SK-N-SH (cell line): ENCODE measurements around the gene IL12A. TPM values are rescaled to one million over a fixed set of nuclear protein-coding genes. Genes with fewer than 3 reads are reported as not detected.

Experiments
- CTCF ChIA-PET: fragments of 300-600, 350-600 bp; formaldehyde crosslinking; extraction: SDS; loops from one replicate; lab custom pipeline; 2021; lab: Yijun Ruan, JAX
- POLR2A ChIA-PET: fragments of 350-600 bp; sonication (Branson Sonifier 250); formaldehyde crosslinking; extraction: SDS; loops from one replicate; lab custom pipeline; 2020; ENCODE audit warnings: antibody characterized with exemption, inconsistent platforms; lab: Yijun Ruan, JAX
- DNase-seq: peaks from one replicate; pipeline ENCODE4 v3.0.0; 2012
- H2AFZ ChIP-seq: fragments of 200-600 bp; sonication (generic); 2 replicates; pipeline ENCODE4 v1.8.1; 2016; ENCODE audit warnings: antibody characterized with exemption, mild to moderate bottlenecking, low read depth
- H3F3A ChIP-seq: fragments of 200-600 bp; sonication (generic); replicated peaks from 2 replicates; pipeline ENCODE3; 2016; ENCODE audit warnings: antibody characterized with exemption, mild to moderate bottlenecking; ENCODE audit not compliant: insufficient read depth
- H3K27ac ChIP-seq, 2 experiments: fragments of 200-500 bp in 1 of 2; fragments of 200-600 bp in 1 of 2; sonication (Bioruptor generic) in 1 of 2; sonication (generic), shearing (Covaris generic) in 1 of 2; 2 replicates each; pipeline versions ENCODE4 v1.5.1 to v1.6.1; 2014 to 2016; ENCODE audit warnings: low read depth in 2 of 2, inconsistent platforms in 1 of 2, low read length in 1 of 2, mild to moderate bottlenecking in 1 of 2, mixed read lengths in 1 of 2
- H3K27me3 ChIP-seq: fragments of 200-600 bp; sonication (generic), shearing (Covaris generic); 2 replicates; pipeline ENCODE4 v1.6.1; 2016; ENCODE audit warnings: mixed run types; ENCODE audit not compliant: insufficient read depth
- H3K36me3 ChIP-seq, 2 experiments: fragments of 200-500 bp in 1 of 2; fragments of 200-600 bp in 1 of 2; sonication (Bioruptor generic) in 1 of 2; sonication (generic) in 1 of 2; replicated peaks in 1 of 2; 2 replicates each; pipeline versions ENCODE3 to v1.5.1; 2014 to 2016; ENCODE audit warnings: low read length in 1 of 2, mild to moderate bottlenecking in 1 of 2; ENCODE audit not compliant: insufficient read depth in 2 of 2, control insufficient read depth in 1 of 2
- H3K4me1 ChIP-seq, 2 experiments: fragments of 200-500 bp in 1 of 2; fragments of 200-600 bp in 1 of 2; sonication (Bioruptor generic) in 1 of 2; sonication (generic), shearing (Covaris generic) in 1 of 2; 2 replicates each; pipeline versions ENCODE4 v1.5.1 to v1.6.1; 2014 to 2016; ENCODE audit warnings: low read depth in 1 of 2, low read length in 1 of 2, mixed run types in 1 of 2; ENCODE audit not compliant: insufficient read depth in 2 of 2, control insufficient read depth in 1 of 2
- H3K4me2 ChIP-seq: fragments of 200-600 bp; sonication (generic), shearing (Covaris generic); 2 replicates; pipeline ENCODE4 v1.6.1; 2017; ENCODE audit warnings: mixed run types
- H3K4me3 ChIP-seq, 2 experiments: fragments of 200-500 bp in 1 of 2; fragments of 200-600 bp in 1 of 2; sonication (Bioruptor generic) in 1 of 2; sonication (generic), shearing (Covaris generic) in 1 of 2; 2 replicates each; pipeline versions ENCODE4 v1.5.1 to v1.8.1; 2014 to 2016; ENCODE audit warnings: low read depth in 2 of 2, inconsistent platforms in 1 of 2, low read length in 1 of 2, mild to moderate bottlenecking in 1 of 2, mixed read lengths in 1 of 2, moderate library complexity in 1 of 2
- H3K79me2 ChIP-seq: fragments of 200-600 bp; sonication (generic); 2 replicates; pipeline ENCODE4 v1.8.1; 2017; ENCODE audit warnings: mild to moderate bottlenecking; ENCODE audit not compliant: insufficient read depth
- H3K9ac ChIP-seq: fragments of 200-600 bp; sonication (generic); 2 replicates; pipeline ENCODE4 v1.6.1; 2017; ENCODE audit warnings: mixed run types
- H3K9me2 ChIP-seq: fragments of 200-600 bp; sonication (generic); 2 replicates; pipeline ENCODE4 v1.6.1; 2017; ENCODE audit warnings: mixed run types
- H3K9me3 ChIP-seq: fragments of 200-600 bp; sonication (generic); 2 replicates; pipeline ENCODE4 v1.6.1; 2017; ENCODE audit warnings: mixed run types, mild to moderate bottlenecking, moderate library complexity
- H4K20me1 ChIP-seq: fragments of 200-600 bp; sonication (generic); 2 replicates; pipeline ENCODE4 v1.6.1; 2017; ENCODE audit warnings: mild to moderate bottlenecking, mixed run types; ENCODE audit not compliant: insufficient read depth
- ELF1 ChIP-seq: IDR thresholded peaks from 2 replicates; pipeline ENCODE4 v1.4.0; 2012
- EZH2phosphoT487 ChIP-seq: fragments of 200-600 bp; sonication (generic); IDR thresholded peaks from 2 replicates; pipeline ENCODE4 v1.6.1; 2017; ENCODE audit warnings: low read depth, mixed run types, mild to moderate bottlenecking, antibody characterized with exemption, moderate library complexity, borderline replicate concordance
- FOSL2 ChIP-seq: IDR thresholded peaks from 2 replicates; pipeline ENCODE4 v1.4.0; 2012; ENCODE audit warnings: low read depth, mild to moderate bottlenecking, moderate library complexity, borderline replicate concordance
- FOXM1 ChIP-seq: IDR thresholded peaks from 2 replicates; pipeline ENCODE4 v1.4.0; 2012; ENCODE audit warnings: low read depth, mild to moderate bottlenecking
- GATA2 ChIP-seq: sonication (generic); formaldehyde crosslinking; IDR thresholded peaks from 2 replicates; pipeline ENCODE4 v1.5.0; 2020; ENCODE audit warnings: mild to moderate bottlenecking, missing genetic modification reagents
- MAX ChIP-seq: IDR thresholded peaks from 2 replicates; pipeline ENCODE4 v1.4.0; 2012; ENCODE audit warnings: low read depth
- MXI1 ChIP-seq: IDR thresholded peaks from 2 replicates; pipeline ENCODE4 v1.6.1; 2012; ENCODE audit warnings: mild to moderate bottlenecking, low read depth, low read length, improper control_type of control experiment
- NFIC ChIP-seq: IDR thresholded peaks from 2 replicates; pipeline ENCODE4 v1.4.0; 2012; ENCODE audit warnings: borderline replicate concordance
- NRF1 ChIP-seq: IDR thresholded peaks from 2 replicates; pipeline ENCODE4 v1.6.1; 2012; ENCODE audit warnings: low read depth, mild to moderate bottlenecking, low read length
- RAD21 ChIP-seq: IDR thresholded peaks from 2 replicates; pipeline ENCODE4 v1.6.1; 2012; ENCODE audit warnings: mild to moderate bottlenecking, low read length
- RCOR1 ChIP-seq: fragments of 150-350 bp; IDR thresholded peaks from 2 replicates; pipeline ENCODE4 v1.6.1; 2017; ENCODE audit warnings: antibody characterized with exemption, low read length
- RFX5 ChIP-seq: IDR thresholded peaks from 2 replicates; pipeline ENCODE4 v1.6.1; 2012; ENCODE audit warnings: mild to moderate bottlenecking, improper control_type of control experiment, low read length
- RXRA ChIP-seq: IDR thresholded peaks from 2 replicates; pipeline ENCODE4 v1.4.0; 2012; ENCODE audit warnings: low read depth, mild to moderate bottlenecking, borderline replicate concordance
- SIN3A ChIP-seq: IDR thresholded peaks from 2 replicates; pipeline ENCODE4 v1.6.1; 2012; ENCODE audit warnings: low read depth, mild to moderate bottlenecking, low read length, moderate library complexity, borderline replicate concordance
- SMC3 ChIP-seq: IDR thresholded peaks from 2 replicates; pipeline ENCODE4 v1.6.1; 2012; ENCODE audit warnings: low read depth, low read length, improper control_type of control experiment
- TCF12 ChIP-seq: IDR thresholded peaks from 2 replicates; pipeline ENCODE4 v1.4.0; 2012
- TEAD4 ChIP-seq: IDR thresholded peaks from 2 replicates; pipeline ENCODE4 v1.4.0; 2012; ENCODE audit warnings: mild to moderate bottlenecking, borderline replicate concordance; ENCODE audit not compliant: insufficient read depth
- ZBTB33 ChIP-seq: IDR thresholded peaks from 2 replicates; pipeline ENCODE4 v1.4.0; 2012; ENCODE audit warnings: low read depth, borderline replicate concordance
- WGBS: methylation state at CpG from one replicate; pipeline ENCODE4 v1.1.6; 2017; ENCODE audit warnings: low lambda C conversion rate; 5-methylcytosine and 5-hydroxymethylcytosine counted together
- polyA plus RNA-seq, 3 experiments: library from polyadenylated mRNA; depleted of rRNA; stranded (reverse); fragments of >200 nt; gene quantifications; 2 replicates each; pipeline ENCODE4 v1.2.3, GENCODE V29; 2012
- TF ChIP-seq, protein P1 (sequence below): fragments of 150-350 bp; IDR thresholded peaks from 2 replicates; pipeline ENCODE4 v1.6.1; 2016; ENCODE audit warnings: mild to moderate bottlenecking, low read depth, low read length
- TF ChIP-seq, protein P2 (sequence below): fragments of 150-350 bp; IDR thresholded peaks from 2 replicates; pipeline ENCODE4 v1.6.1; 2017; ENCODE audit warnings: antibody characterized with exemption, low read length, low read depth, borderline replicate concordance

The IL12A gene
- polyA plus RNA-seq, 1 of the 3 experiments (the other 2 are of a cell fraction): 0.97 TPM

DNA sequence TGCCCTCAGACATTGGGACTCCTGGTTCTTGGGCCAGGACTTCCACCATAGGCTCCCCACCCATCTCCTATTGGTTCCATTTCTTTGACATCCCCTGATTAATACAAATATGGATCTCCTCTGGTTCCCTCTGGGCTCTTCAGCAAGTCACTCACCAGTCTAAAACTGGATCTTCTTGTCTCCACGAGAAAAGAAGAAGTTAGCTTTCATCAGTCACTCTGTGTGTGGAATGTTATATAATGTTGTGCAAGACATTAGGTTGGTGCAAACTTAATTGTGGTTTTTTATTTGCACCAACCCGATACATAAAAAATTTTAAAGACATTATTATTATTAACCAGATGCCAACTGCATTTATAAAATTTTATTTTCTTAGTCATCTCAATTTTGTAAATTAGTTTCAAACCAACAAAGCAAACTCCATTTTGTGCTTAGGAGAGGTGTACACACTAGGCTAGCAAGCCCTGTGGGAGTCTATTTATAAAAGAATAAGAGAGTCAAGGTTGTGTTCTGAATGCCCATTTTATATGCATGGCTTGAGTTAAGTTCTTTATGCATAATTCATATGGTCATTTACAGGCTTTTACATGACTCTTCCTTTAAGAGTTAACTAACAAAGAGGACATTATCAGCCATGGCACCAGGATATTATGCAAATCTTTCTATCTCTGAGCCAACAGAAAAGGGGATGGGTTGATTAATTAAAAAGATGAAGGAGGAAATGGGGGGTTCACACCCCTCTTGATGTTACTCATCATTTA is 35.1 kb upstream of the IL12A start:
- no peak for DNase-seq
- H3K36me3 ChIP-seq: no peaks in the 10 kb centered on the region
- no peaks in the 10 kb centered on the region for H3K9me2 ChIP-seq
- TF ChIP-seq, protein P1, sequence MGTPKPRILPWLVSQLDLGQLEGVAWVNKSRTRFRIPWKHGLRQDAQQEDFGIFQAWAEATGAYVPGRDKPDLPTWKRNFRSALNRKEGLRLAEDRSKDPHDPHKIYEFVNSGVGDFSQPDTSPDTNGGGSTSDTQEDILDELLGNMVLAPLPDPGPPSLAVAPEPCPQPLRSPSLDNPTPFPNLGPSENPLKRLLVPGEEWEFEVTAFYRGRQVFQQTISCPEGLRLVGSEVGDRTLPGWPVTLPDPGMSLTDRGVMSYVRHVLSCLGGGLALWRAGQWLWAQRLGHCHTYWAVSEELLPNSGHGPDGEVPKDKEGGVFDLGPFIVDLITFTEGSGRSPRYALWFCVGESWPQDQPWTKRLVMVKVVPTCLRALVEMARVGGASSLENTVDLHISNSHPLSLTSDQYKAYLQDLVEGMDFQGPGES: no peak
- TF ChIP-seq NFIC (no peak), TCF12 (no peak), EZH2phosphoT487 (no peak), MXI1 (no peak), ZBTB33 (no peak), FOXM1 (no peak), SIN3A (no peak), FOSL2 (no peak), RCOR1 (no peak), MAX (no peak), SMC3 (no peak), RXRA (no peak), ELF1 (no peak), NRF1 (no peak), TEAD4 (no peak), GATA2 (CRISPR knock-in tag) (no peak), RFX5 (no peak), RAD21 (no peak)
- TF ChIP-seq, protein P2, sequence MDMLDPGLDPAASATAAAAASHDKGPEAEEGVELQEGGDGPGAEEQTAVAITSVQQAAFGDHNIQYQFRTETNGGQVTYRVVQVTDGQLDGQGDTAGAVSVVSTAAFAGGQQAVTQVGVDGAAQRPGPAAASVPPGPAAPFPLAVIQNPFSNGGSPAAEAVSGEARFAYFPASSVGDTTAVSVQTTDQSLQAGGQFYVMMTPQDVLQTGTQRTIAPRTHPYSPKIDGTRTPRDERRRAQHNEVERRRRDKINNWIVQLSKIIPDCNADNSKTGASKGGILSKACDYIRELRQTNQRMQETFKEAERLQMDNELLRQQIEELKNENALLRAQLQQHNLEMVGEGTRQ: no peak
- H2AFZ ChIP-seq: no peak overlapping the region
- no peaks in the 10 kb centered on the region for H4K20me1 ChIP-seq
- H3K27me3 ChIP-seq: no peaks in the 10 kb centered on the region
- 55% methylated on average over 2 of the region's 2 CpGs for WGBS
- H3K4me3 ChIP-seq: no peak overlapping the region
- ChIA-PET CTCF (no interaction called here), POLR2A (no interaction called here)
- no peak overlapping the region for H3K27ac ChIP-seq
- H3K9ac ChIP-seq: no peak overlapping the region
- H3F3A ChIP-seq: no peaks in the 10 kb centered on the region
- no peaks in the 10 kb centered on the region; the same call in 1 of the 2 replicates for H3K9me3 ChIP-seq
- no peaks in the 10 kb centered on the region; a peak in 1 of 4 replicates for H3K4me1 ChIP-seq
- H3K4me2 ChIP-seq: no peak overlapping the region
- H3K79me2 ChIP-seq: no peaks in the 10 kb centered on the region
